Stimulated activated CD4-positive, alpha-beta T cell treated with anti-CD3 and anti-CD28 coated beads, Interleukin-12 subunit alpha, Interleukin-12 subunit beta, amount 100 ng/mL, for 4 hours (primary cell): ENCODE measurements around the gene ARID3A.

Experiments
- DNase-seq: peaks from one replicate; pipeline ENCODE4 v3.0.0-alpha.2; 2020

The ARID3A gene

GRCh38 chr19:1006711-1007398 lies 81.0 kb downstream of the ARID3A start:
- no peak for DNase-seq

GRCh38 chr19:1007399-1008251 lies 81.8 kb downstream of the ARID3A start:
- no peak for DNase-seq

GRCh38 chr19:1008268-1009040 lies 82.6 kb downstream of the ARID3A start:
- no peak for DNase-seq

GRCh38 chr19:1009041-1009980 lies 83.5 kb downstream of the ARID3A start:
- DNase-seq: no peak

DNA sequence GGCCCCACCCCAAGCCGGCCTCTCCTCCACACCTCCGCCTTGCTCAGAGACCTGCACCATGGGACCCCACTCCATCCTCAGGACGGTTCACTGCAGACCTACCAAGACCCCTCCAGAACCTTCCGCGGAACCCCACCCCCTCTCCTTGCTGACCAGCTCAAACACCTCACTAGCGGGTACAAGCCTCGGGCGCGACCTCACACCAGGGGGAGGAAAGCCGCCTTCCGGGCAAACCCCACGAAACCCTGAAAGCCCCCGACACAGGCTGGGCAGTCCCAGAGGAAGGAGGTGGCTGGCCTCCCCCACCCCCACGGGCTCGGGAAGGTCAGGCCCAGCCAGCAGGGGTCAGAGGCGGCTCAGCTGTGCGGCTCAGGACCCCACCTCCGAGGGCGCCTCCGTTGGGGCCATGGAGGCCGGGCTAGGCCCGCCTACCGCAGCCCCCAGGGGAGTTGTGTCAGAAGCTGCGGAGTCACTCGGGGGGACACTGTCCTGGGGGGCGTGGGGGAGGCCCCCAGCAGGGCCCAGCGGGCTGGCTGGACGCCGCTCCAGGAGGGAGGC lies 84.2 kb downstream of the ARID3A start:
- DNase-seq: no peak

- DNase-seq: no peak
Observed at GRCh38 chr19:1010586-1011510, 85.0 kb downstream of the ARID3A start.

DNA sequence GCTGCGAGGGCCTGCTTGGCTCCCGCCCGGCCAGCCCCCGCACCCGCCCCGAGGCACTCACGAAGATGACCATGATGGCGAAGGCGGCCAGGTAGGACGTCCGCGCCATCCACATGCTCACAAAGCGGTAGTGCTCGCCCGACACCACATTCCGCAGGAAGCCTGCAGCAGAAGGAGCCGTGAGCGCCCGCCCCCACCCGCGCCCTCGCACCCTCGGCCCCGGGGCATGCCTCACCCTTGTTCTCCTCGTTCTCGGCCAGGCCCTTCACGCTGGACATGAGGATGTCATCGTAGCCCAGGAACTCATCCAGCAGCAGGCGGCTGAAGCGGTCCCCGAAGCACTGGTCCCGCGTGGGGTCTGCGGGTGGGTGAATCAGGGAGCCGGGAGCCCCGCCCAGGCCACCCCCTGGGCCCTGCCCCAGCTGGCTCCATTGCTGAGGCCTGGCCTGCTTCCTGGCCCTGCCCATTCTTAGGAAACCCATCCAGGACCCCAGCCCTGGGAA lies 86.0 kb downstream of the ARID3A start:
- DNase-seq: no peak

DNA sequence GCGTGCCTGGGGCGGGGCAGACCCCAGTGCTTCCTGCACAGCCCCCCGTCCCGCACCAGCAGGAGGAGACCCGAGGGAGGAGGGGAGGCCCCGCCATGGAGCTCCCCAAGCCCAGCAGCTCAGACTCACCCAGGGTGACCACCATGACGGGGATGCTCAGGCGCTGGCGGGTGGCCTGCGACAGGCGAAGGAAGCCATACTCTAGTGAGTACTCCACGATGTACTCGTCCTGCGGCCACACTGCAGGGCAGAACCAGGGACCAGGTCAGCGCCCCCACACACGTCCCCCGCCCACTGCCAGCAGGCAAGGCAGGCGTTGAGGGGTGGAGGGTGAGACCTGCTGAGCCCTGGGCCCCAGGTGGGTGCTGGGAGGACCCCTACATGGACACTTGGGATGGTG lies 86.5 kb downstream of the ARID3A start:
- no peak for DNase-seq

DNA sequence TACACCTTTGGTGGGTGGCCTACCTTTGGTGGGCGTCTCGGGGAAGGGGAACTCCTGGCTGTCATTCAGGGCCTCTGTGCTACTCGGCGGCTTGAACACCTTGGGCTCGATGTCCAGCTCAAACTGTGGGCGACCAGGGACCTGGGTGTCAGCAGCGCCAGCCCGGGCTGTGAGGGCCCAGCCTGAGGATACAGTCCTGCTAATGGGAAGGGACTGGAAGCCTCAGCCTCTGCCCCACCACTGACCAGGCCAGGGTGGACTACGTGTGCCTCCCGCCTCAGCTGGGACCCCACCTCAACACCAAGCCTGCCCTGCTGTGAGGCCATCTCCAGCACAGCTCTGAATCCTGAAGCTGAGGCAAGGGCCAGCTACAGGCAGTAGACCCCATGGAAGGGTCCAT lies 87.4 kb downstream of the ARID3A start:
- DNase-seq: no peak

GRCh38 chr19:1014161-1015060 lies 88.6 kb downstream of the ARID3A start:
- no peak for DNase-seq

DNA sequence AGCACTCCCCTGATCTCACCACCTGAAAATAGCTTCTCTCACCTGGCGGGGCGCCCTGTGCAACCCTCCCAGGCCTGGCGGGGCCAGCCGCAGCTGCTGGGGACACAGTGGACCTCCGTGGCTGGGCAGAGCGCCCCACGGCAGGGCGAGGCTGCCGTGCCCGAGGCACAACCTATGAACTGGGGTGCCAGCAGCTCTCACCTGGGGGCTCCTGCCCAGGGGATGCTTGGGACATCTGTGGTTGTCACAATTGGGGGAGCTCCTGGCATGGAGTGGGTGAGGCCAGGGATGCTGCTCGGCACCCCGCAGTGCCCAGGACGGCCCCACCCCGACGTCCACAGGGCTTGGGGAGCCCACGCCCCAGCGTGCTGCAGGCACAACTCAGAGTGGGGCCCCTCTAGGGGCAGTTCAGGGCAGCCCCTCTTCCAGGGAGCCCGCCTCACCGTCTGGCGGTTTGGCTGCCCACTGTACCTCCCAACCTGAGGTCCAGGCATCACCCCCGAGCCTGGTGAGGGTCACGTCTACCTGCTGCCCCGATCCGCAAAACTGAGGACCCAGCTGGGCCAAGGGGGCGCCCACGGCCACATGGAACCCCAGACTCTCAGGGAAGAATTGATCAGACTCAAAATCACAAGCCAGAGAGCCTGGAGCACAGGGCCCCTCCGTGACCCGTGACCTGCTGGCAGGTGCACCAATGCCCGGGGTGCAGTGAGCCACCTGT lies 89.4 kb downstream of the ARID3A start:
- no peak for DNase-seq

GRCh38 chr19:1015782-1016646 lies 90.2 kb downstream of the ARID3A start:
- DNase-seq: no peak

- no peak for DNase-seq
Observed at GRCh38 chr19:1016647-1017114, 90.8 kb downstream of the ARID3A start.

DNA sequence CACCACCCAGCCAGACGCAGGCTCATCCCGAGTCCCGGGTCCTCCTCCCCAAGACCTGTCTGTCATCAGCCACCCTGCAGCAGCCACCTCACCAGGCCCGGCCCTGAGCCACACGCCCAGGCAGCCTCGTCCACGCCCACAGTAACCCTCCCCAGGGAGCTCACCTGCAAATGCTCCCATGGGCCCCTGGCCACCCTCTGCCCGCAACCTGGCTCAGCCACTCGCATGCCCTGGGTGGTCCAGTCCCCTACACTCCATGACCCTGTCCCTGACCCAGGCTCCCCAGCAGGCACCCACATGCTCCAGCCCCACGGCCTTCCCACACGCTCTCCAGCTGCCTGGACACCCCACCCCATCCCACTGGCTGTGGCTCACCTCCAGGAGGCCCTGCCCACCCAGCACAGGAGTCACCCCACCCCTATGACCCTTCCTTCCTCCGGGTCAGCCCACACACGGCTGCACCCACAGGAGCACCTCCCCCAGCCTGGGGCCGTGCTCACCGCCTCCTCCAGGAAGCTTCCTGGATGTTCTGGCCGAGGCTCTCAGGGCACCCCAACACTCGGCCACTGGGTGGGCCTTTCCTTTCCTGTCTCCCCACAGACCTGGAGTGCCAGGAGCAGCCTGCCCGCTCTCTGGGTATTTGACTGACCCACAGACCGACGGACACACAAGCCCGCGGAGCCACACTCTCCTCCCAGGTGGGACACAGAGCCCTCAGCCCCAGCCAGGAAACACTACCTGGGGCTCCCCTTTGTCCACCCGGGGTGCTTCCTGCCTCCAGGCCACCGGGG lies 91.5 kb downstream of the ARID3A start:
- DNase-seq: no peak

DNA sequence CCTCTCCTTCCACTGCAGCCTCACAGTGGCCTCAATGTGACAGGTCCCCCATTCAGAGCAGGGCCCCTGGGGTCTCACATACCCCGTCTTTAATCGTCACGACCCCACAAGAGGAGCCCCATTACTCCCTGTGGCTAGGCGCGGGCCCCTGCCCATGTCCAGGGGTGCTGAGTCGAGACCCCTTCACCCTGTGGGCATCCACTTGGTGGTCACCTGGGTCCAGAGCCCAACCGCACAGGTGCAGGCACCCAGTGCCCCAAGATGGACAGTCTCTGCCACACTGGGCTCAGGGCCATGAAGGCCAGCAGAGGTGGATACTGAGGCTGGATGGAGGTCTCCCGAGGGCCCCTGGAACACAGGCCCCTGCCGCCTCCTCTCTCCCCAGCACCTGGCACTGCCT lies 92.1 kb downstream of the ARID3A start:
- no peak for DNase-seq

DNA sequence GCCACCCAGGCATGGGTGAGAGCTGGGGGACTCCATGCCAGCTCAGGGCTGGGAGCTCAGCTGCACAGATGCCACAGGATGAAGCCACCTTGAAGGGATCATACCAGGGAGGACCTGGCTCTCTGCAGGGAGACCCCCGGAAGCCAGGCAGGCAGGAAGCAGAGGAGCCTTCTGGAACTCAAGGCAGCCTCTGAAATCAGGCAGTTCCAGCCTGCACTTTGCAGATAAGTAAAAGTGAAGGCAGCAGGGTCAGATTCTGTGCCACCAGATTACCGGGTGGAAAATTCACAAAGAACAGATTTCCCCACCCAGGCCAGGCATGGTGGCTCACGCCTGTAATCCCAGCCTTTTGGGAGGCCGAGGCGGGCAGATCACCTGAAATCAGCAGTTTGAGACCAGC lies 92.6 kb downstream of the ARID3A start:
- no peak for DNase-seq
